PC-3 (cell line): ENCODE data around the gene MAPK8.

Experiments
- EZH2 ChIP-seq: fragments of 300-600 bp; sonication (generic); IDR thresholded peaks from one replicate; pipeline ENCODE4 v1.6.1; 2017; ENCODE audit warnings: antibody characterized with exemption, mild to moderate bottlenecking, low read length; ENCODE audit not compliant: unreplicated experiment
- EZH2phosphoT487 ChIP-seq: fragments of 300-600 bp; sonication (generic); IDR thresholded peaks from 2 replicates; pipeline ENCODE4 v1.6.1; 2018; ENCODE audit warnings: mild to moderate bottlenecking, antibody characterized with exemption, low read length, borderline replicate concordance
- TF ChIP-seq, protein P1 (sequence below): fragments of 300-600 bp; sonication (generic); conservative IDR thresholded peaks from 2 replicates; pipeline ENCODE4 v1.5.1; 2017; ENCODE audit warnings: antibody characterized with exemption, low read depth, mild to moderate bottlenecking, low read length

GRCh38 chr10:48477616-48478015, 171.1 kb downstream of the MAPK8 start:
- TF ChIP-seq, protein P1, sequence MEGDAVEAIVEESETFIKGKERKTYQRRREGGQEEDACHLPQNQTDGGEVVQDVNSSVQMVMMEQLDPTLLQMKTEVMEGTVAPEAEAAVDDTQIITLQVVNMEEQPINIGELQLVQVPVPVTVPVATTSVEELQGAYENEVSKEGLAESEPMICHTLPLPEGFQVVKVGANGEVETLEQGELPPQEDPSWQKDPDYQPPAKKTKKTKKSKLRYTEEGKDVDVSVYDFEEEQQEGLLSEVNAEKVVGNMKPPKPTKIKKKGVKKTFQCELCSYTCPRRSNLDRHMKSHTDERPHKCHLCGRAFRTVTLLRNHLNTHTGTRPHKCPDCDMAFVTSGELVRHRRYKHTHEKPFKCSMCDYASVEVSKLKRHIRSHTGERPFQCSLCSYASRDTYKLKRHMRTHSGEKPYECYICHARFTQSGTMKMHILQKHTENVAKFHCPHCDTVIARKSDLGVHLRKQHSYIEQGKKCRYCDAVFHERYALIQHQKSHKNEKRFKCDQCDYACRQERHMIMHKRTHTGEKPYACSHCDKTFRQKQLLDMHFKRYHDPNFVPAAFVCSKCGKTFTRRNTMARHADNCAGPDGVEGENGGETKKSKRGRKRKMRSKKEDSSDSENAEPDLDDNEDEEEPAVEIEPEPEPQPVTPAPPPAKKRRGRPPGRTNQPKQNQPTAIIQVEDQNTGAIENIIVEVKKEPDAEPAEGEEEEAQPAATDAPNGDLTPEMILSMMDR, result no peak
- TF ChIP-seq EZH2 (no peak), EZH2phosphoT487 (no peak)
